Measurements from ENCODE around the gene DLG4. TPM values are rescaled to one million over a fixed set of nuclear protein-coding genes. Genes with fewer than 3 reads are reported as not detected.
A peak's percentile ranks its signal among the peaks of the same experiment; 100 is the strongest.

Gene DLG4
- total RNA-seq, 1 donor from 2014 or later = 20.6 TPM

DNA sequence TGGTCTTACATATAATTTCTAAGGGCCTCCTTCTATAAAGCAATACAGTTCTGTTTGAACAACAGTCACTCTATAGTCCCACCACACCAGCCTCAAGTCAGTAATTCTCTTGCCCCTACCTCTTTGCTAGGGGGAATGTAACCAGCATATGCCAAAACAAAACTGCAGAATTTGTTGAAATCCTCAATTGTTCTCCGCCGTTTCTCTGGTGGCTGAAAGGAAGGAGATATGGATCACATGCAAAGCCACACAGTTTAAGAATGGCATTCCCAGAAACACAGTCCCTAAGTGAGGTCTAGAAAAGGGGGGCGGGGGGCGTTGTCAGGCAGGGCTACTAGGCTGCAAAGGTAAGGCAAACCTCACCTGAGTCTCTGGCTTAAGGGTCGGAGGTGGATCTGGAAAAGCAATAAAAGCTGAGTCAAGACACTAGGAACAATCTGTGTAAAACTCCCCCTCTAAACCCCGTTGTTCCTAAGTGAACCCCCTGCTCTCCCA lies 17.7 kb upstream of the DLG4 start:
- intact Hi-C loops (cut with DNase I) = no loop called here
- ATAC-seq = no peak
- DNase-seq (ENCODE audit: missing footprints) = no peak

GRCh38 chr17:7236808-7237207 lies 17.2 kb upstream of the DLG4 start:
- no peak for ATAC-seq
- intact Hi-C loops (cut with DNase I) = no loop called here
- no peak for DNase-seq (ENCODE audit: missing footprints)

- intact Hi-C loops (cut with DNase I) = no loop called here
- DNase-seq (ENCODE audit: missing footprints) = no peak
- no peak for ATAC-seq
These were observed 16.3 kb upstream of the DLG4 start for GRCh38 chr17:7235693-7236665.

GRCh38 chr17:7234083-7234951 lies 14.7 kb upstream of the DLG4 start, which contains the start of gene DVL2:
Gene DVL2 (minus strand): TSS chr17:7234517. CDS start chr17:7234262, 255 bp downstream.
- DNase-seq (ENCODE audit: missing footprints) (peak; percentile 97), ATAC-seq (peak; percentile 59)
- intact Hi-C loops (cut with DNase I) = no loop called here

DNA sequence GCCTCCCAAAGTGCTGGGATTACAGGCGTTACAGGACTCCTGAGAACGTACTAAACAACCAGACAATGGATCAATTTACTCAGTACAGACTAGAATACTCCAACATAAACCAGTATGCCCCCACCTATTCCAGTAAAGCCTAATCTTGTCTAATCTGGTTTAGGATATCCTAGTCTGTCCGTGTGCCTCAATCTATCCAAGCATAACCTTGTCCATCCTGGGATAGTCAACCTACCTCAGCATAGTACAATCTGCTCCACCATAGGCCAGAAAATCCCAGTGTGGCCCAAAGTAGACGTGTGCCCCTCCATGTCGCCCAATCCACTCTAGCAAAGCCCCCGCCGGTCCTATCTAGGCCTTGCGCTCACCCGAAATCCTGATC lies 14.1 kb upstream of the DLG4 start:
- DNase-seq (ENCODE audit: missing footprints) = peak; percentile 31
- ATAC-seq = no peak
- intact Hi-C loops (cut with DNase I) = no loop called here

DNA sequence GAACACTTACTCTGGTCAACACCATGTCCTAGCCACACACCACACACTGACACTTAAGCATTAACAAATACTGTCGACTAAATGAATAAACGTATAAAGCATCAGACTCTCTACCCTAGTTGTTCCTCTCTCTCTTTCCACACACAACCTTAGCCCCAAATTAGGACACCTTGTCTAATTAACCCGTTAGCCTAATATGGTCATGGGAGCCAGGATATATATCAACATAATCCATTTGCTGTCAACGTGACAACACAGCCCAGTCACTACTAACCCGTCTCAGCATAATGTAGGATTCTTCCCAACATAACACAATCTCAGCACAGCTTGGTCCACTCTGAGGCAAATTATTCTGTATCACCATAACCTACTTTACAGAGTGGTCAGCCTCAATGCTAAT lies 12.5 kb upstream of the DLG4 start:
- intact Hi-C loops (cut with DNase I) = no loop called here
- no peak for ATAC-seq
- no peak for DNase-seq (ENCODE audit: missing footprints)

- peak; percentile 41 for DNase-seq (ENCODE audit: missing footprints)
- intact Hi-C loops (cut with DNase I) = no loop called here
- no peak for ATAC-seq
These were observed 9.9 kb upstream of the DLG4 start for GRCh38 chr17:7229504-7229903.

- intact Hi-C loops (cut with DNase I) = no loop called here
- ATAC-seq = no peak
- DNase-seq (ENCODE audit: missing footprints) = peak; percentile 9
These were observed 9.3 kb upstream of the DLG4 start for GRCh38 chr17:7228920-7229319.

DNA sequence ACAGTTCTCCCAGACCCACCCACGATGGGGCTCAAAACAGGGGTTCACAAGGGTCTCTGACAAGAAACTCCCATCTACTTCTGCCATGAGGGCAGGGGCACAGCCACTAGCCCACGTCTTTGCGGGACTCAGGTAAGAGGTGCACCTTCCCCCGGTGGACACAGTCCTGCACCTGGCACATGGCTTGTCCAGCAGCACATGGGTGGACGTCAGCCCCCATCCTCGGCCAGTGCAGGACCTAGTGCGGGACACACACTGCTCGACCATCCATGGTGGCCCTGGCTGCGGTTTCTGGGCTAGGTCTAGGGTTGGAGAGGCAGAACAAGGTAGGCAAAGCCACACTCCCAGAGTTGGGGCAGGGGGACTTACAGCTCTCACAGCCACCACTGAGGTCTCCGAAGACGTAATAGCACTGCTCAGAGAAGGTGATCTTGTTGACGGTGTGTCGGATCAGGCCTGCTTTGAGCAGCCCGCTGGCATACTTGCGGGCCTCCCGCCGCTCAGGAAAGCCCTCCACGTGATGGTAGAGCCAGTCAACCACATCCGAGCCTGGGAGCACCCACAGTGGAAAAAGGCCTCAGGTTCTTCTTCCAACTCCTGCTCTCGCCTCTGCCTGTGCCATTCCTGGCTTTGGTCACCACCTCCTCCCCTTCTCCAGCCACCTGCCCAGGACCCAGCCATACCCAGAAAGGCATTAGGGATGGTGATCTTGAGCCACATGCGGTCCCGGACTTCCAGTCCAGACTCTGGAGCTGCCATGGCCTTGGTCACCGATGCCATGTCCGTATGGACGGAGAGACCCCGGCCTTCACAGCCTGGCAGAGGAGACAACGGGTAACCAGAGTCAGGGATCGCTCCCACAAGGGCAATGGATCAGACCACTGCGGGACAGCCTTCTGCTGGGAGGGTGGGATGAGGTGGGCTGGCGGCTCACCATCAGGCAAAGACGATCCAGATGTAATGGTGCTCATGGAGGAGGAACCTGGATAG lies 7.4 kb upstream of the DLG4 start:
- intact Hi-C loops (cut with DNase I) = no loop called here
- ATAC-seq = peak; percentile 1
- DNase-seq (ENCODE audit: missing footprints) = peak; percentile 56

DNA sequence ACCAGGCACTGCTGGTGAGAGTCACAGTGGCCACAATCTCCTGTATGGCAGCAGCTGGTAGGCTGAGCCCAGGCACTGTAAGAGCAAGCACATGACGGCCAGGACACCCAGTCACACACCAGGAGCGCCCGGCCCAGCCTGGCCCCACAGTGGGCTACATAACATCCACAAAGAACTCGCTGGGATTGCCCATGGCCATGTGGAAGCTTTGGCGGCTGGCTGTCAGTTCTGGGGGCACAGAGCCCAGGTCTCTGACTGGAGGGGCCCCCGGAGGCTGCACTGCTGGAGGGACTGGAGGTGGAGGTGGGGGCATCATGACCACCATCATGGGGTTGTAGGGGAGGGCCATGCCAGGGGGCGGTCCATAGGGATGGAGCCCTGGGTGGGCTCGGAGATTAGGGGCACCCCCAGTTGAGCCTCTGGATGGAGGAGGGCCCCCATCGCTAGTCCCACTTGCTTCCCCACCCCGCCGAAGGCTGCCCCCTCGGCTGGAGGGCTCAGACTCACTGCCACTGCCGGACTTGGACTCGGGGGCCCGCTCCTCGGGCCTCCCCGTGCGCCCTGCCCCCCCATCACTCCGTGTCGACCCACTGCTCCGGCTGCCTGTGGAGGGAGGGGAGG lies 6.2 kb upstream of the DLG4 start:
- DNase-seq (ENCODE audit: missing footprints) = peak; percentile 62
- peak; percentile 20 for ATAC-seq
- intact Hi-C loops (cut with DNase I) = no loop called here

- no peak for ATAC-seq
- peak; percentile 56 for DNase-seq (ENCODE audit: missing footprints)
- intact Hi-C loops (cut with DNase I) = no loop called here
These were observed 5.0 kb upstream of the DLG4 start for GRCh38 chr17:7224661-7225111.

DNA sequence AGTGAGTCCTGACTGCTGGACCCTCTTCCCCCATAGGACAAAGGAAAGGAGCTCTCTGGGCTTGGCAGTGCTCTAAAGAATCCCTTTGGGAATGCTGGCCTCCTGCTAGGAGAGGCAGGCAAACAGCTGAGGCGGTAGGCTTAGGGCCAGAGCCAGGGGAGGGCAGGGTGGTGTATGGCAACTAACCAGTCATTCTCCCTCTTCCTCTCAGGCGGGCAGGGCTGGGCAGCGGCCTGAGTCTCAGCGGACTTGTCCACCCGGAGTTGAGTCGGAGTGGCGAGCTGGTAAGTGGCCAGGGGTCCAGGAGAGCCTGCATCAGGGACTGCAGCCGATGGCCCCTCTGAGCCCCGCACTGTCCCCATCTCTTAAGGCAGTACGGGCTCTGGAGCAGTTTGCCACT lies 4.5 kb upstream of the DLG4 start:
- ATAC-seq (no peak), DNase-seq (ENCODE audit: missing footprints) (peak; percentile 71)
- intact Hi-C loops (cut with DNase I) = no loop called here

- ATAC-seq = no peak
- intact Hi-C loops (cut with DNase I) = no loop called here
- peak; percentile 9 for DNase-seq (ENCODE audit: missing footprints)
These were observed 3.7 kb upstream of the DLG4 start for GRCh38 chr17:7223375-7223774.

DNA sequence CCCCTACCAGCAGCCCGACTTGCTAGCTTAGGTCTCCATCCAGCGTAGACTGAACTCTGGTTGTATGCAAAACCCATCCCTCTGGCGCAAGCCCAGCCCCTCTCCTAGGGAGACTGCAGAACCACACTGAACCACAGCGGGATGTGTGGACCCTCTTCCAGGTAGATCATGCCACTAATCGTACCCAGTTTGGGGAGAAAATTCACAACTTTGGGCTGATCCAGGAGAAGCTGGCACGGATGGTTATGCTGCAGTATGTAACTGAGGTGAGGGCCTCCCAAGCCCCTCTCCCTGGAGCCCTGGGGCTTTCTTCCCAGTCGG lies 3.3 kb upstream of the DLG4 start:
- ATAC-seq (no peak), DNase-seq (ENCODE audit: missing footprints) (no peak)
- intact Hi-C loops (cut with DNase I) = no loop called here

- ATAC-seq (no peak), DNase-seq (ENCODE audit: missing footprints) (no peak)
- intact Hi-C loops (cut with DNase I) = no loop called here
These were observed 2.7 kb upstream of the DLG4 start for GRCh38 chr17:7222093-7222971.

DNA sequence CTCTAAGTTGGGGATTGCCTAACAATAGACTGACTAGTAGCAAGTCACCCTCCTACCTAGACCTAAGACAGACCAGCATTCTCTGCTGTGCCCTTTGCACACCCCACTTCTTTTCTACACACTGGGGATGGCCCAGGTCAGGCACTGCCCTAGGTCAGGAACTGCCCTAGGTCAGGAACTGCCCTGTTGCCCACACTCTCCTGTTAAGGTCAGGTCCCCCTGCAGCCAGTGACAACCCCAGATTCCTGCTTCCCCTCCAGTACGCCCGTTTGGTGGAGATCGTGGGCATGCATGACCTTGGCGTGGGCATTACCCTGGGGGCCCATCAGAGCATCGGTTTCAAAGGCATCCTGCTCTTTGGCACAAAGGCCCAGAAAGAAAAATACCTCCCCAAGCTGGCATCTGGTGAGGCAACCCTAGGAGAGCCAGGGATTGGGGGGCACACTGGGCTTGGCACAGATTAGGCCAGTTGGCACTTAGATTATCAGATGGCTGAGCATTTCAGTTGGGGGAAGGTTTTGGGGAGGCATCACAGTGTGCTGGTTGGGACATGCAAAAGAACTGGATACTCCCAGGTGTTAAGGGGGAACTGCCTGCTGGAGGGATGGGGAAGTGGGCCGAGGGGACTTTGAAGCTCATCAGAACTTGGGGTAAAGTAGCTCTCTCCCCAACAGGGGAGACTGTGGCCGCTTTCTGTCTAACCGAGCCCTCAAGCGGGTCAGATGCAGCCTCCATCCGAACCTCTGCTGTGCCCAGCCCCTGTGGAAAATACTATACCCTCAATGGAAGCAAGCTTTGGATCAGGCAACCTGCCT lies 1.8 kb upstream of the DLG4 start:
- DNase-seq (ENCODE audit: missing footprints) = no peak
- no peak for ATAC-seq
- intact Hi-C loops (cut with DNase I) = no loop called here
